Mucosa of descending colon (tissue), 3 donors: ENCODE results near the gene MSI2. TPM values are rescaled to one million over a fixed set of nuclear protein-coding genes. Genes with fewer than 3 reads are reported as not detected.

ENCODE experiments used
- ATAC-seq: fragments of 200-7000 bp; cut with Tn5 transposase; one replicate; pipeline ENCODE4 v1.9.1; 2020; ENCODE audit warnings: mild to moderate bottlenecking, moderate library complexity
- DNase-seq, 3 donors: peaks; one replicate each; pipeline ENCODE4 v3.0.0-alpha.2; 2020
- H3K36me3 ChIP-seq: fragments of 200-600 bp; one replicate; pipeline ENCODE4 v1.8.0; 2021; ENCODE audit warnings: low read depth, mild to moderate bottlenecking
- H3K4me1 ChIP-seq: fragments of 200-600 bp; one replicate; pipeline ENCODE4 v1.8.0; 2021; ENCODE audit warnings: low read depth, mild to moderate bottlenecking
- H3K4me3 ChIP-seq: fragments of 200-600 bp; one replicate; pipeline ENCODE4 v1.8.0; 2021; ENCODE audit warnings: mild to moderate bottlenecking
- H3K9me3 ChIP-seq: fragments of 200-600 bp; one replicate; pipeline ENCODE4 v1.8.0; 2021; ENCODE audit warnings: mild to moderate bottlenecking
- intact Hi-C, 2 donors: fragments of 100-400 bp; cut with DNase I in 1 of 2; cut with micrococcal nuclease in 1 of 2; formaldehyde crosslinking; loops; one replicate each; pipeline versions ENCODE4 v1.11.0 to v1.11.1; 2022; cut with DNase I, micrococcal nuclease
- total RNA-seq, 3 donors: library from RNA; stranded (reverse); fragmentation: NEBNext Ultra II Directional in 2 of 3; extraction: Animal tissue kit (Norgen Biotek cat#: 25700) in 2 of 3; gene quantifications; one replicate each; pipeline versions ENCODE4 v1.2.1 to v1.2.4, GENCODE V29; 2021 to 2023
- TF ChIP-seq, protein P1 (sequence below): fragments of 200-600 bp; IDR thresholded peaks from one replicate; pipeline ENCODE4 v1.8.0; 2022; ENCODE audit warnings: antibody characterized with exemption, mild to moderate bottlenecking
- donor health status: DM: no; HTN: no; CAD: no; lungs with moderate emphysema.
- donor health status: DM: no; HTN: no; CAD: no.
- donor health status: DM: no; HTN: yes; CAD: no.

Gene MSI2
- total RNA-seq, 3 donors from 2014 or later: 60.0 to 72.6 (median 65.7) TPM

DNA sequence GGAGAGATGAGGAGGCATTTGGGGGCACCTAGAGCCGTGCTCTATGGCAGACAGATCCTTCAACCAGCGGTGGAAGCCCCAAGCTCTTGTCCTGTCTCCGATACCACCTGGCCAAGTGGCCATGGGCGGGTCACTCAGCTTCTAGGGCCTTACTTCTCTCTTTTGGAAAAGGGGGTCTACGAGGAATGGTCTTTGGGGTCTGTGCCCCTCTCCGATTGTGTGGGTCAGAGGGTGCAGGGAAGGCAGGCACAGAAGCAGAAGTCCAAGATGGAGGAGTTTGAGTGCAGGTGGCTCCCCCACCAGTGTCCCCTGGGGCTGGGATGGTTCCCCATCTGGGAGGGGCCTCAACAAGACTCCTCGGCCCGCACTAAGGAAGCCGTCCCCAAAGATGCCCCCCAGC lies 372.1 kb downstream of the MSI2 start:
- intact Hi-C loops: no loop called here
- TF ChIP-seq, protein P1, sequence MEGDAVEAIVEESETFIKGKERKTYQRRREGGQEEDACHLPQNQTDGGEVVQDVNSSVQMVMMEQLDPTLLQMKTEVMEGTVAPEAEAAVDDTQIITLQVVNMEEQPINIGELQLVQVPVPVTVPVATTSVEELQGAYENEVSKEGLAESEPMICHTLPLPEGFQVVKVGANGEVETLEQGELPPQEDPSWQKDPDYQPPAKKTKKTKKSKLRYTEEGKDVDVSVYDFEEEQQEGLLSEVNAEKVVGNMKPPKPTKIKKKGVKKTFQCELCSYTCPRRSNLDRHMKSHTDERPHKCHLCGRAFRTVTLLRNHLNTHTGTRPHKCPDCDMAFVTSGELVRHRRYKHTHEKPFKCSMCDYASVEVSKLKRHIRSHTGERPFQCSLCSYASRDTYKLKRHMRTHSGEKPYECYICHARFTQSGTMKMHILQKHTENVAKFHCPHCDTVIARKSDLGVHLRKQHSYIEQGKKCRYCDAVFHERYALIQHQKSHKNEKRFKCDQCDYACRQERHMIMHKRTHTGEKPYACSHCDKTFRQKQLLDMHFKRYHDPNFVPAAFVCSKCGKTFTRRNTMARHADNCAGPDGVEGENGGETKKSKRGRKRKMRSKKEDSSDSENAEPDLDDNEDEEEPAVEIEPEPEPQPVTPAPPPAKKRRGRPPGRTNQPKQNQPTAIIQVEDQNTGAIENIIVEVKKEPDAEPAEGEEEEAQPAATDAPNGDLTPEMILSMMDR: no peak
- Histone ChIP-seq H3K4me3 (no peak overlapping the region), H3K9me3 (no peaks in the 10 kb centered on the region), H3K36me3 (no peaks in the 10 kb centered on the region), H3K4me1 (no peaks in the 10 kb centered on the region)
- DNase-seq: no peak
- no peak for ATAC-seq

DNA sequence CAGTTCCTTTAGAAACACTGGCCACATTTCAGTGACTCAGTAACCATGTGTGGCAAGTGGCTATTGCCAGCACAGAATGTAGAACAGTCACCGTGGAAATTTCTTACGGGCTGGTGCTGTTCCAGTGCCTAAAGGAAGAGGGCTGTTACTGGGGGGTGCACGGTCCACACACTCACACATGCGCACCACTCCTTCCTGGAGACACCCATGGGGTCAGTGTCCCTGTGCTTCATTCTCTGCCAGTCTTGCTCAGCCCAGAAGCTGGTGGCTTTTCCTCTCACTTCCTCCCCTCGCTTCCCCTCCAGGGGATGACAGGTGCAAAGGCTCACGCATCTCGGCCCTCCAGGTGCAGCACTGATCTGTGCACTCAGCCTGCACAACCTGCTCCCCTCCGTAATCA lies 373.1 kb downstream of the MSI2 start:
- ATAC-seq: peak; percentile 57
- intact Hi-C loops: no loop called here

DNA sequence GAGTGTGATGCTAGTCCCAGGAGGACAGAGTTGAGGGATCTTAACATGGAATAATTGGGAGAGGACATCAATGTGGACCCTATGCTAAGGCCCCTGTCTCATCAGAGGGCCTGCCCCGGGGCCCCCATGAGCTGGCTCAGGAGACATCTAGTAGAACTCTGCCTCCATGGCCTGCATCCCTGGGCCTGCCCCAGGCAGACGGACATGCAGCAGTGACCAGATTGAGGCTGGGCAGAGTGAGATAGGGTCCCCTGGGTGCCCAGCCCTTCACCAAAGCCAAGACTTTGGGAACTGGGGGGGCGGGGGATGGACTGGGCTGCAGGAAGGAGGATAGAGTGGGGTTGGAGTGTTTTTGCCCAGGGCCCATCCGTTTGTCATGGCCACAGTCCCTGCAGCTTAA lies 373.6 kb downstream of the MSI2 start:
- intact Hi-C loops: no loop called here
- Histone ChIP-seq H3K36me3 (no peaks in the 10 kb centered on the region), H3K4me3 (no peak overlapping the region), H3K9me3 (no peaks in the 10 kb centered on the region), H3K4me1 (no peaks in the 10 kb centered on the region)
- no peak for DNase-seq
- TF ChIP-seq, protein P1: no peak
- no peak for ATAC-seq

More for the DNA sequence above, 373.1 kb downstream of the MSI2 start:
- Histone ChIP-seq H3K4me1 (no peaks in the 10 kb centered on the region), H3K9me3 (no peaks in the 10 kb centered on the region), H3K4me3 (no peak overlapping the region), H3K36me3 (no peaks in the 10 kb centered on the region)
- TF ChIP-seq, protein P1: no peak
- DNase-seq: no peak

DNA sequence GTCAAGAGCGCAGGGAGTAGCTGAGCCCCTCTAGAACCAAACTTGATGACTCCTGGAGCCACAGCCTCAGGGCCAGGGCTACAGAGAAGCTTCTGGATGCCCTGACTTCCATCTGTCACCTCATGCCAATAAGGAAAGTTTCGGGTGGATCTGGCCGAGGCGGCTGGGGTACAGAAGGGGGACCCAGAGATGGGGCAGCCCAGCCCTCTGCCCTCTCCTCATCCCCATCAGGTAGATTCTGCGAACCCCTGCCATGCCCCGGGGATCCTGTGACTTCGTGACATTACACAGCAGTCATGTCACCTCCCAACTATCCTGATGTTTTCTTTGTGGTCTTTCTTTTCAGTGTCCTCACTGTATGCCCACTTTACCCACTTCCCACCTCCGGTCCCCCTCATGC lies 374.4 kb downstream of the MSI2 start:
- intact Hi-C loops: no loop called here

DNA sequence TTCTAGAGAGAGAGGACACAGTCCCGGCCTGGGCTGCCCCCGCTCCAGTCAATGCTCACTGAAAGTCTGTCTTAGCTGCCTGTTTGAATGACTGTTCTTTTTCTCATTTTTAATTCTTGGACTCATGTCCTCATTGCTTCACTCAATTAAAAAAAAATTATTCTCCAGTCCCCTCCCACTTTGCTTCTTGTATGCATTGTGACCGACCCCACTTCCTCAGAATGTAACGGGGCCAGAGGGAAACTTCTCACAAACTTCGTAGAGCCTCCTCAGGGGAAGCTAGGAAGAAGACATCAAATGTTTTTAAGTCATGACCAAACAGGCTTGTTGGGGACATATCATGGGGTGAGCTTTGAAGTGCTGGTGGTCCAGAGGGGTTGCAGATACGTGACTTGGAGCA lies 375.5 kb downstream of the MSI2 start:
- DNase-seq: no peak
- ATAC-seq: no peak
- intact Hi-C loops: no loop called here
- TF ChIP-seq, protein P1: no peak
- H3K4me1 ChIP-seq: no peaks in the 10 kb centered on the region
- no peaks in the 10 kb centered on the region for H3K9me3 ChIP-seq
- no peak overlapping the region for H3K4me3 ChIP-seq
- H3K36me3 ChIP-seq: no peaks in the 10 kb centered on the region

More for the DNA sequence above, 374.4 kb downstream of the MSI2 start:
- no peaks in the 10 kb centered on the region for H3K9me3 ChIP-seq
- no peak for ATAC-seq
- no peak overlapping the region for H3K4me3 ChIP-seq
- TF ChIP-seq, protein P1: no peak
- DNase-seq: no peak
- no peaks in the 10 kb centered on the region for H3K4me1 ChIP-seq
- H3K36me3 ChIP-seq: no peaks in the 10 kb centered on the region

DNA sequence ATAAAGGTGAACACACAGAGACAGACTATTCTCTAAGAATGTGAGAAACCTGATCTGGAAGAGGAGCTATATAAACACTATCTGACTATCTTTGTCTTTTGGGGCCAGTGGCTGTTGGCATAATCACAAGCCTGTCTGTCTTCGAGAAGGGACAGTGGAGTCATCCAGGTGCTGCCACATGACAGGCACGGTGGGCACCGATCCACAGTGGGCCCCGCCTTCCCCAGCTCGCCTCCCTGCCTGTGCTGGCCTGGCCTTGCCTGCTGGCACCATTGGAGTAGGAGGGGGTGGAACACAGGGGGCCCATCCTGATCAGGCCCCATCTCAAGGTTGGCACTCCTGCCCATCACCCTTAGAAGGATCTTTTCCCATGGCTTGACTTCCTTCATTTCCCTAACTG lies 376.0 kb downstream of the MSI2 start:
- DNase-seq (no peak), ATAC-seq (no peak)
- TF ChIP-seq, protein P1: no peak
- H3K4me1 ChIP-seq: no peaks in the 10 kb centered on the region
- no peaks in the 10 kb centered on the region for H3K36me3 ChIP-seq
- no peaks in the 10 kb centered on the region for H3K9me3 ChIP-seq
- intact Hi-C loops: no loop called here
- no peak overlapping the region for H3K4me3 ChIP-seq
